K562 treated with DMSO at 1 percent for 48 hours (cell line): ENCODE measurements around the gene BICD2. TPM values are rescaled to one million over a fixed set of nuclear protein-coding genes. Genes with fewer than 3 reads are reported as not detected.

Source experiments
- total RNA-seq: library from RNA; unstranded; fragments of 300-600 nt; gene quantifications from 2 replicates; pipeline ENCODE4 v1.2.3, GENCODE V29; 2022; ENCODE audit warnings: low replicate concordance; ENCODE audit errors: extremely low read depth

Gene BICD2
- total RNA-seq: 61.9 TPM in 1 of 2 replicates, not detected in the other

DNA sequence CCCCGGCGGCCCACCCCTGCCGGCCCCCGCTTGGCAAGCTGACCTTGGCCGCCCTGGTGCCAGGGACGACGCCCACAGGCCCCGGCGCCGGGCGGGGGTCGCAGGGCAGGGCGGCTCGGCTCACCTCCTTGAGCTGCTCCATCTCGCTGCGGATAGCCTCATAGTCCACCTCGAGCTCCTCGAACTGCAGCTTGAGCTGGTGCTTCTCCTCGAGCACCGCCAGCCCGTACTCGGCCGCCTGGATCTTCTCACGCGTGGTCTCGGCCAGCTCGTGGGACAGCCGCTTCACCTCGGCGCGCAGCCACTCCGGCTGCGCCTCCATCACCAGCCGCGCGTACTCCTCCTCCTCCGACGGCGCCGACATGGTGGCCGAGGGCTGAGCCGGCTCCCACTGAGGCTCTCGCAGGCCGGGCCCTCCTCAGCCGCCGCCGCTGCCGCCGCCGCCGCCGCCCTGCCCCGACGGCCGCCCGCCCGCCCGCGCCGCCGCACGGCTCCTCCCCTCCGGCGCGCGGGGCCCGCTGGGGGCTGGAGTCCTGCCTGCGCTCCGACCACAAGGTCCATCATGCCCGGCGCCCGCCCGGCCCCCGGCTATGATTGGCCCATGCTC is at the start of gene BICD2:
BICD2 (minus strand) TSS at position 453 of the 607 bp plus-strand sequence; CDS start at position 364, 89 bp downstream.

DNA sequence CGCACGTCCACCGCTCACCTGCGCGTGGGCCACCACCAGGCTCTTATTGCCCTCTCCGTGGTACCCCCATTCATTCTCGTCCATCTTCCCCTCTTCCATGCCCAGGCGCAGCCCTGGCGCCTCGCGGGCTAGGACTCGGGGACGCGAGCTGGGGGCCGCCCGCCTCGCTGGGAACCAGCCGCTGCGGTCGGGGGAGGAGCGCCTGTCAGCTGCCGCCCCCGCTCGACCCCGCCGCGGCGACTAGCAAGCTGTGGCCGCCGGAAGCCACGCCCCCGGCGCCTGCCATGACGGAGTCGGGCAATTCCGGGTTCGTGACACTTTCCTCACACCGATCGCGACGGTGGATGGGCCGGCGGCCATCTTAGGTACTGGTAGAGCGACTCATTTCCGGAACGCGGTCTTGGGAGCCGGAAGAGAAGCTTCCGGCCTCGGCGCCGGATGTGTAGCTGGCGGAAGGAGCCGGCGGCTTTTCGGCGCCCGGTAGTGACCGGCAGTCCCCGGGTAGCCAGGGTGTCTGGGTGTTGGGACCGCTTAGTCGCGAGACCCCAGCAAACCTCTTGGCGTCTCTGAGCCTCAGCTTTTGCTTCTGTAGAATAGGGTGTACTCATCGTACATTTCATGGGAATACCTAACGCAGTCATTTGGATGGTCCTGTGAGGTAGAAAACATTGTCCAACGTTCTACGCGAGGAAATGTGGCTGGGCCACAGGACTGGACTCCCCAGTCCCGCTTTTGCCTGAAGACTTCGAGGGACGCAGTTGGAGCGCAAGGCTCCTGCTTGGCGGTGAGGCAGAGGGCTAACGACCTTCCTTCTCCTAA is 94.5 kb downstream of the BICD2 start, which contains the start of gene IPPK:
IPPK (minus strand) TSS at position 242 of the 819 bp plus-strand sequence; CDS start at position 99, 143 bp downstream.

Other genes starting within 250 kb of the BICD2 start
- gene ECM2, start 228.8 kb downstream of the BICD2 start, total RNA-seq: not detected in 2 replicates
- gene IPPK, start 94.7 kb downstream of the BICD2 start, total RNA-seq: not detected in 2 replicates
- gene ZNF484, start 113.2 kb upstream of the BICD2 start, total RNA-seq: not detected in 2 replicates
- not detected in 2 replicates for gene FGD3, start 182.7 kb upstream of the BICD2 start, total RNA-seq